PC-9 (cell line): Measurements from ENCODE around the gene CTNNA1. TPM values are rescaled to one million over a fixed set of nuclear protein-coding genes. Genes with fewer than 3 reads are reported as not detected.

Experiments
- BruUV-seq: library from RNA; stranded (reverse); fragments of 400-500 nt; replicated peaks from 2 replicates; lab custom pipeline; 2021; lab: Mats Ljungman, UMichigan
- CTCF ChIA-PET: fragments of 300-600 bp; sonication (Branson Sonifier 250); formaldehyde crosslinking; loops from one replicate; lab custom pipeline; 2022; ENCODE audit warnings: antibody characterized with exemption; lab: Charles Lee
- POLR2A ChIA-PET: fragments of 300-600 bp; sonication (Branson Sonifier 250); formaldehyde crosslinking; loops from one replicate; lab custom pipeline; 2022; ENCODE audit warnings: antibody characterized with exemption; ENCODE audit not compliant: unreplicated experiment; lab: Charles Lee
- DNase-seq, 2 experiments: peaks; one replicate each; pipeline versions ENCODE4 v3.0.0 to v3.0.0-alpha.2; 2015 to 2022; ENCODE audit warnings: mixed read lengths in 1 of 2
- H2AFZ ChIP-seq: fragments of 200-600 bp; sonication (generic); 2 replicates; pipeline ENCODE4 v1.8.1; 2017; ENCODE audit warnings: antibody characterized with exemption
- H3F3A ChIP-seq: fragments of 200-600 bp; sonication (generic); 2 replicates; pipeline ENCODE4 v1.8.1; 2017; ENCODE audit warnings: antibody characterized with exemption, mild to moderate bottlenecking, low read depth; ENCODE audit not compliant: insufficient read depth
- H3K27ac ChIP-seq: fragments of 200-600 bp; sonication (generic); 2 replicates; pipeline ENCODE4 v1.6.1; 2016; ENCODE audit warnings: mixed run types
- H3K27me3 ChIP-seq: fragments of 200-600 bp; sonication (generic); 2 replicates; pipeline ENCODE4 v1.6.1; 2016; ENCODE audit warnings: low read depth, mixed run types; ENCODE audit not compliant: insufficient read depth
- H3K36me3 ChIP-seq: fragments of 200-600 bp; sonication (generic); 2 replicates; pipeline ENCODE4 v1.6.1; 2016; ENCODE audit warnings: low read depth, mixed run types
- H3K4me1 ChIP-seq: fragments of 200-600 bp; sonication (generic); replicated peaks from 2 replicates; pipeline ENCODE4 v1.6.1; 2016; ENCODE audit warnings: mixed run types; ENCODE audit not compliant: insufficient read depth
- H3K4me2 ChIP-seq: fragments of 200-600 bp; sonication (generic); 2 replicates; pipeline ENCODE4 v1.6.1; 2017; ENCODE audit warnings: mixed run types
- H3K4me3 ChIP-seq: fragments of 200-600 bp; sonication (generic); 2 replicates; pipeline ENCODE4 v1.6.1; 2016; ENCODE audit warnings: mixed run types
- H3K79me2 ChIP-seq: fragments of 200-600 bp; sonication (generic); 2 replicates; pipeline ENCODE4 v1.6.1; 2017; ENCODE audit warnings: low read depth, mixed run types
- H3K9me2 ChIP-seq: fragments of 200-600 bp; sonication (generic); 2 replicates; pipeline ENCODE4 v1.8.1; 2017; ENCODE audit warnings: mild to moderate bottlenecking; ENCODE audit not compliant: insufficient read depth
- H3K9me3 ChIP-seq: fragments of 200-600 bp; sonication (generic); 2 replicates; pipeline ENCODE4 v1.8.1; 2016; ENCODE audit warnings: low read depth; ENCODE audit not compliant: insufficient read depth
- H4K20me1 ChIP-seq: fragments of 200-600 bp; sonication (generic); 2 replicates; pipeline ENCODE4 v1.8.1; 2017; ENCODE audit not compliant: insufficient read depth
- EZH2 ChIP-seq: fragments of 200-600 bp; sonication (generic); IDR thresholded peaks from 2 replicates; pipeline ENCODE4 v1.8.0; 2017; ENCODE audit warnings: antibody characterized with exemption, low read depth
- intact Hi-C: fragments of 100-400 bp; cut with micrococcal nuclease; formaldehyde crosslinking; loops from one replicate; pipeline ENCODE4 v1.10.0; 2022; ENCODE audit not compliant: unreplicated experiment
- total RNA-seq: library from RNA; stranded (reverse); gene quantifications from 2 replicates; pipeline ENCODE4 v1.2.3, GENCODE V29; 2021
- TF ChIP-seq, protein P1 (sequence below): fragments of 200-600 bp; sonication (generic); conservative IDR thresholded peaks from 2 replicates; pipeline ENCODE4 v1.6.1; 2017; ENCODE audit warnings: mixed run types, antibody characterized with exemption, mild to moderate bottlenecking, moderate library complexity

Gene CTNNA1
- total RNA-seq, 1 experiment from 2014 or later, result 91.7 TPM

DNA sequence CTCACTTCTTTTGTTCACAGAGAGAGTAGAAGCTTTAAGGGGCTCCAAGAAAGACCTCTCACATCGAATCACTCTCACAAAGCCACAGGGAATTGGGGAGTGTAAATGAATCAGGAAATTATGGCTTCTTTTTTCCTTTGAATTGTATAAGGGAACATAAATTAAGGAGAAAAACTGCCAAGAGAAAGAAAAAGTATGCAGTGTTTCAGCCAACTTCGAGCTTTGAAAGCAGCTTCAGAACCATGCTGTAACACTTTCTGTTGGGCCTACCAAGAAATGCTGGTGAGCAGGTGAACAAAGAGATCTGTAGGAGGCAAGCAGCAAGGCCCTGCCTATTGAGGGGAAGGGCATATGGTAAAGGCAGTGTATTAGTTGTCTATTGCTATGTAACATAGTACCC lies 33.4 kb upstream of the CTNNA1 start:
- TF ChIP-seq, protein P1, sequence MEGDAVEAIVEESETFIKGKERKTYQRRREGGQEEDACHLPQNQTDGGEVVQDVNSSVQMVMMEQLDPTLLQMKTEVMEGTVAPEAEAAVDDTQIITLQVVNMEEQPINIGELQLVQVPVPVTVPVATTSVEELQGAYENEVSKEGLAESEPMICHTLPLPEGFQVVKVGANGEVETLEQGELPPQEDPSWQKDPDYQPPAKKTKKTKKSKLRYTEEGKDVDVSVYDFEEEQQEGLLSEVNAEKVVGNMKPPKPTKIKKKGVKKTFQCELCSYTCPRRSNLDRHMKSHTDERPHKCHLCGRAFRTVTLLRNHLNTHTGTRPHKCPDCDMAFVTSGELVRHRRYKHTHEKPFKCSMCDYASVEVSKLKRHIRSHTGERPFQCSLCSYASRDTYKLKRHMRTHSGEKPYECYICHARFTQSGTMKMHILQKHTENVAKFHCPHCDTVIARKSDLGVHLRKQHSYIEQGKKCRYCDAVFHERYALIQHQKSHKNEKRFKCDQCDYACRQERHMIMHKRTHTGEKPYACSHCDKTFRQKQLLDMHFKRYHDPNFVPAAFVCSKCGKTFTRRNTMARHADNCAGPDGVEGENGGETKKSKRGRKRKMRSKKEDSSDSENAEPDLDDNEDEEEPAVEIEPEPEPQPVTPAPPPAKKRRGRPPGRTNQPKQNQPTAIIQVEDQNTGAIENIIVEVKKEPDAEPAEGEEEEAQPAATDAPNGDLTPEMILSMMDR, result no peak
- no peak for TF ChIP-seq EZH2
- no peak overlapping the region for H3K27ac ChIP-seq
- H2AFZ ChIP-seq, result no peak overlapping the region
- H3K79me2 ChIP-seq, result no peaks in the 10 kb centered on the region
- DNase-seq, result no peak
- POLR2A ChIA-PET, result no interaction called here
- no peaks in the 10 kb centered on the region for H3K9me3 ChIP-seq
- H4K20me1 ChIP-seq, result no peaks in the 10 kb centered on the region
- peaks cover 50% of the 10 kb centered on the region for H3F3A ChIP-seq
- H3K27me3 ChIP-seq, result no peaks in the 10 kb centered on the region
- CTCF ChIA-PET, result no interaction called here
- BruUV-seq, result no TSS peak
- intact Hi-C loops, result no loop called here
- H3K9me2 ChIP-seq, result no peaks in the 10 kb centered on the region
- no peak overlapping the region for H3K4me3 ChIP-seq
- H3K4me2 ChIP-seq, result no peak overlapping the region
- H3K36me3 ChIP-seq, result no peaks in the 10 kb centered on the region
- H3K4me1 ChIP-seq, result peaks cover 55% of the 10 kb centered on the region

DNA sequence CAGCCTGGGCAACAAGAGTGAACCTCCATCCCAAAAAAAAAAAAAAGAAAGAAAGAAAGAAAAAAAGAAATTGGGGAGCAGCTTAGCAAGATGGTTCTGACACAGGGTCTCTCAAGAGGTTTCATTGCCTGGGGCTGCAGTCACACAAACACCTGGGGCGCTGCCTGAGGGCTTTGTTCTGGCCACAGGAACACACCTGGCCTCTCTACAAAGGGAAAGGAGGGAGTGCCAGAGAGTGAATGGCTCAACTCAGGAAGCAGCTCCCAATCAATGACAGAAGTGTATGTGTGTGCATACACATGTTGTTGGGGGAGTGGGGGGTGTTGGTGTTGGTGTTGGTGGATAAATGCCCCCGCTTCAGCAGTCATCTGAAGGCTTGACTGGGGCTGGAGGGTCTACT lies 32.4 kb upstream of the CTNNA1 start:
- no peak overlapping the region for H3K27ac ChIP-seq
- no peaks in the 10 kb centered on the region for H3K36me3 ChIP-seq
- ChIA-PET POLR2A (no interaction called here), CTCF (no interaction called here)
- intact Hi-C loops, result no loop called here
- H4K20me1 ChIP-seq, result no peaks in the 10 kb centered on the region
- H3K4me3 ChIP-seq, result no peak overlapping the region
- no peaks in the 10 kb centered on the region for H3K9me3 ChIP-seq
- H3K4me2 ChIP-seq, result no peak overlapping the region
- BruUV-seq, result no TSS peak
- H3K79me2 ChIP-seq, result no peaks in the 10 kb centered on the region
- no peak for DNase-seq
- H3F3A ChIP-seq, result peaks cover 47% of the 10 kb centered on the region
- peaks cover 54% of the 10 kb centered on the region for H3K4me1 ChIP-seq
- no peaks in the 10 kb centered on the region for H3K27me3 ChIP-seq
- no peak overlapping the region for H2AFZ ChIP-seq
- H3K9me2 ChIP-seq, result no peaks in the 10 kb centered on the region
- no peak for TF ChIP-seq EZH2
- TF ChIP-seq, protein P1, result no peak

DNA sequence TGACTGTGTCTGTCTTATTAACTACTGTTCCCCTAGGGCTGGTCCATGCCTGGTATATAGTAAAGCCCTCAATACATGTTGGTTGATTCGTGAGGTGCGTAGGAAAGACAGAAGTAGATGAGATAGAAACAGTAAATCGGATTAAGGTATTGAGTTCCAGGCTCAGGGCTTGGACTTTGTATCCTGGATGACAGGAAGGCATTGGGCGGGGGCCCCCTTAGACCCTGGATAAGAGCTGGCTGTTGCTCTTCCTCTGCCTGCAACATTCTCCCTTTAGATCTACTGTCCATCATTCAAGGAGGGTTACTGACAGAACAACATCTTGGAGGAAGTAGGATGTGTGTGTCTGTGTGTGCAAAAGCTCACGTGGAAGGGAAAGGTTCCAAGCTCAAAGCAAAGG lies 31.2 kb upstream of the CTNNA1 start:
- H3K27me3 ChIP-seq, result no peaks in the 10 kb centered on the region
- peaks cover 43% of the 10 kb centered on the region for H3F3A ChIP-seq
- ChIA-PET POLR2A (interaction anchor here (0.6 kb wide), 1 partner anchor 11 kb away, joined by 3 read pairs; no protein-coding TSS in a partner anchor), CTCF (no interaction called here)
- peaks cover 54% of the 10 kb centered on the region for H3K4me1 ChIP-seq
- H3K27ac ChIP-seq, result no peak overlapping the region
- H3K79me2 ChIP-seq, result no peaks in the 10 kb centered on the region
- TF ChIP-seq EZH2, result no peak
- TF ChIP-seq, protein P1, result no peak
- H3K4me2 ChIP-seq, result no peak overlapping the region
- no TSS peak for BruUV-seq
- H2AFZ ChIP-seq, result no peak overlapping the region
- intact Hi-C loops, result no loop called here
- no peak for DNase-seq
- H4K20me1 ChIP-seq, result no peaks in the 10 kb centered on the region
- no peaks in the 10 kb centered on the region for H3K36me3 ChIP-seq
- no peaks in the 10 kb centered on the region for H3K9me3 ChIP-seq
- H3K4me3 ChIP-seq, result no peak overlapping the region
- no peaks in the 10 kb centered on the region for H3K9me2 ChIP-seq
